ENCODE results near the gene FRY.

DNA sequence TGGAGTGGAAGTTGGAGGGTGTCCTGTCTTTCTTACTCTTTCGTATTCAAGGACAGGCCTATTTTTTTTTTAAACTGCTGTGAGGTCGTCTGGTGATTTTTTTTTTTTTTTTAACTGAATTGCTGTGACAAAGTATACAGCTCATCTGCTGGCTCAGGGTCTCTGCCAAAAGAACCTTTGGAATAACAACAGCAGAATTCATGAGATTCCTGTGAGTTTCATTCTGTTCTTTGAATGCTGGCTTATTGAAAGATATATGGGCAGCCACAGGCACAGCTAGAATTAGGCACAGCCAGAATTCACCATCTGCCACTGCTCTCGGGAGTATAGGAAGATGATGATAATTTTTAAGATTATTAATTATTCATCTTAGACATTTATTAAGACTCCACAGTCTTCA, 21.4 kb upstream of the FRY start:
- TF ChIP-seq, protein P1, sequence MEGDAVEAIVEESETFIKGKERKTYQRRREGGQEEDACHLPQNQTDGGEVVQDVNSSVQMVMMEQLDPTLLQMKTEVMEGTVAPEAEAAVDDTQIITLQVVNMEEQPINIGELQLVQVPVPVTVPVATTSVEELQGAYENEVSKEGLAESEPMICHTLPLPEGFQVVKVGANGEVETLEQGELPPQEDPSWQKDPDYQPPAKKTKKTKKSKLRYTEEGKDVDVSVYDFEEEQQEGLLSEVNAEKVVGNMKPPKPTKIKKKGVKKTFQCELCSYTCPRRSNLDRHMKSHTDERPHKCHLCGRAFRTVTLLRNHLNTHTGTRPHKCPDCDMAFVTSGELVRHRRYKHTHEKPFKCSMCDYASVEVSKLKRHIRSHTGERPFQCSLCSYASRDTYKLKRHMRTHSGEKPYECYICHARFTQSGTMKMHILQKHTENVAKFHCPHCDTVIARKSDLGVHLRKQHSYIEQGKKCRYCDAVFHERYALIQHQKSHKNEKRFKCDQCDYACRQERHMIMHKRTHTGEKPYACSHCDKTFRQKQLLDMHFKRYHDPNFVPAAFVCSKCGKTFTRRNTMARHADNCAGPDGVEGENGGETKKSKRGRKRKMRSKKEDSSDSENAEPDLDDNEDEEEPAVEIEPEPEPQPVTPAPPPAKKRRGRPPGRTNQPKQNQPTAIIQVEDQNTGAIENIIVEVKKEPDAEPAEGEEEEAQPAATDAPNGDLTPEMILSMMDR (IDR thresholded peaks at IDR 0.05) = no peak
- no peak for TF ChIP-seq EZH2 (IDR thresholded peaks at IDR 0.05; ENCODE audit: borderline replicate concordance, insufficient read depth, low read depth, low read length, poor library complexity, severe bottlenecking)

All from B cell (primary cell).